SU-DHL-6 (cell line): Measurements from ENCODE around the gene GABRB1.

Source experiments
- H2AFZ ChIP-seq: fragments of 200-600 bp; sonication (generic); 2 replicates; pipeline ENCODE4 v1.6.1; 2014; ENCODE audit warnings: low read depth, mild to moderate bottlenecking, moderate library complexity, mixed read lengths, antibody characterized with exemption, low read length; ENCODE audit not compliant: severe bottlenecking
- H3F3A ChIP-seq: fragments of 200-600 bp; shearing (Covaris generic); 2 replicates; pipeline ENCODE4 v1.6.0; 2016; ENCODE audit warnings: antibody characterized with exemption, mild to moderate bottlenecking; ENCODE audit not compliant: insufficient read depth
- H3K27ac ChIP-seq: fragments of 200-600 bp; sonication (generic); 2 replicates; pipeline ENCODE4 v1.5.1; 2016; ENCODE audit warnings: low read depth, mild to moderate bottlenecking, low read length, moderate library complexity, mixed read lengths
- H3K27me3 ChIP-seq: fragments of 200-600 bp; sonication (generic), shearing (Covaris generic); 2 replicates; pipeline ENCODE4 v1.6.0; 2014; ENCODE audit warnings: mild to moderate bottlenecking, low read length
- H3K36me3 ChIP-seq: fragments of 200-600 bp; sonication (generic); 2 replicates; pipeline ENCODE4 v1.6.1; 2014; ENCODE audit warnings: mild to moderate bottlenecking, low read length, mixed read lengths
- H3K4me2 ChIP-seq: fragments of 300-600, 200-600 bp; shearing (Covaris generic), sonication (generic); 2 replicates; pipeline ENCODE4 v1.6.0; 2014; ENCODE audit warnings: low read length, low read depth, mild to moderate bottlenecking; ENCODE audit not compliant: poor library complexity, severe bottlenecking
- H3K4me3 ChIP-seq: fragments of 200-600 bp; sonication (generic); 2 replicates; pipeline ENCODE4 v1.5.1; 2014; ENCODE audit warnings: antibody characterized with exemption, low read length, mild to moderate bottlenecking, mixed read lengths; ENCODE audit not compliant: insufficient read depth, poor library complexity, severe bottlenecking
- H3K79me2 ChIP-seq: fragments of 200-600 bp; sonication (generic); 2 replicates; pipeline ENCODE4 v1.6.1; 2014; ENCODE audit warnings: mild to moderate bottlenecking, low read length, moderate library complexity; ENCODE audit not compliant: insufficient read depth
- H3K9ac ChIP-seq: fragments of 200-600 bp; sonication (generic); 2 replicates; pipeline ENCODE4 v1.7.0; 2014; ENCODE audit warnings: mild to moderate bottlenecking, low read length
- H3K9me2 ChIP-seq: fragments of 200-600 bp; sonication (generic); replicated peaks from 2 replicates; pipeline ENCODE4 v1.6.1; 2014; ENCODE audit warnings: low read length; ENCODE audit not compliant: insufficient read depth
- H3K9me3 ChIP-seq: fragments of 200-600 bp; sonication (generic); 2 replicates; pipeline ENCODE4 v1.6.1; 2014; ENCODE audit warnings: low read length, mixed read lengths; ENCODE audit not compliant: insufficient read depth
- H4K20me1 ChIP-seq: fragments of 200-600 bp; sonication (generic); 2 replicates; pipeline ENCODE4 v1.6.1; 2014; ENCODE audit warnings: low read depth, mild to moderate bottlenecking, antibody characterized with exemption, low read length, moderate library complexity, mixed read lengths
- EZH2phosphoT487 ChIP-seq: fragments of 200-600 bp; sonication (generic), shearing (Covaris generic); conservative IDR thresholded peaks from 2 replicates; pipeline ENCODE4 v1.6.1; 2018; ENCODE audit warnings: mild to moderate bottlenecking, antibody characterized with exemption, low read length, moderate library complexity, mixed read lengths
- TF ChIP-seq, protein P1 (sequence below): fragments of 200-600 bp; sonication (generic); IDR thresholded peaks from one replicate; pipeline ENCODE4 v1.5.1; 2017; ENCODE audit warnings: antibody characterized with exemption, mild to moderate bottlenecking, low read length, moderate library complexity; ENCODE audit not compliant: insufficient read depth, poor library complexity, severe bottlenecking

The GABRB1 gene

DNA sequence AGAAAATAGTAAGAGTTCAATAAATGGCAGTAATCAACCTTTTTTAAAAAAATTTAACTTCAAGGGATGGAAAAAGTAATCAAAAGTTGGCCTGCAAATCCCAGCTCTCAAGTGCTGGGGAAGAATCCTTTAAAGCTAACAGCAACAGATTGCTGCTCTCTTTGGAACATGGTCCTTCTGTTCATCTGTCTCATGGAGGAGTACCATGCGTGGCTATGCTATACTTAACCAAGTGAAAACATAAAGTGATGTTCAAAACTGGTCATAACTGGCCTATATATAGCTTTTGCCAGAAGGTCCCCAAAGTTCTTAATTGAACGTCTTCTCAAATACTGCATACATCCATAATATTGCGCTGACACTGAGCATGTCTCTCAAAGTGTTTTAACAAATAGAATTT is 154.4 kb downstream of the GABRB1 start:
- Histone ChIP-seq H3F3A (no peaks in the 10 kb centered on the region), H3K79me2 (no peaks in the 10 kb centered on the region), H3K9ac (no peak overlapping the region), H3K4me3 (no peak overlapping the region), H2AFZ (no peak overlapping the region), H3K9me2 (no peaks in the 10 kb centered on the region), H3K27me3 (no peaks in the 10 kb centered on the region), H3K36me3 (no peaks in the 10 kb centered on the region), H3K27ac (no peak overlapping the region), H3K4me2 (no peak overlapping the region), H4K20me1 (no peaks in the 10 kb centered on the region), H3K9me3 (no peaks in the 10 kb centered on the region)
- no peak for TF ChIP-seq EZH2phosphoT487
- TF ChIP-seq, protein P1, sequence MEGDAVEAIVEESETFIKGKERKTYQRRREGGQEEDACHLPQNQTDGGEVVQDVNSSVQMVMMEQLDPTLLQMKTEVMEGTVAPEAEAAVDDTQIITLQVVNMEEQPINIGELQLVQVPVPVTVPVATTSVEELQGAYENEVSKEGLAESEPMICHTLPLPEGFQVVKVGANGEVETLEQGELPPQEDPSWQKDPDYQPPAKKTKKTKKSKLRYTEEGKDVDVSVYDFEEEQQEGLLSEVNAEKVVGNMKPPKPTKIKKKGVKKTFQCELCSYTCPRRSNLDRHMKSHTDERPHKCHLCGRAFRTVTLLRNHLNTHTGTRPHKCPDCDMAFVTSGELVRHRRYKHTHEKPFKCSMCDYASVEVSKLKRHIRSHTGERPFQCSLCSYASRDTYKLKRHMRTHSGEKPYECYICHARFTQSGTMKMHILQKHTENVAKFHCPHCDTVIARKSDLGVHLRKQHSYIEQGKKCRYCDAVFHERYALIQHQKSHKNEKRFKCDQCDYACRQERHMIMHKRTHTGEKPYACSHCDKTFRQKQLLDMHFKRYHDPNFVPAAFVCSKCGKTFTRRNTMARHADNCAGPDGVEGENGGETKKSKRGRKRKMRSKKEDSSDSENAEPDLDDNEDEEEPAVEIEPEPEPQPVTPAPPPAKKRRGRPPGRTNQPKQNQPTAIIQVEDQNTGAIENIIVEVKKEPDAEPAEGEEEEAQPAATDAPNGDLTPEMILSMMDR: no peak

DNA sequence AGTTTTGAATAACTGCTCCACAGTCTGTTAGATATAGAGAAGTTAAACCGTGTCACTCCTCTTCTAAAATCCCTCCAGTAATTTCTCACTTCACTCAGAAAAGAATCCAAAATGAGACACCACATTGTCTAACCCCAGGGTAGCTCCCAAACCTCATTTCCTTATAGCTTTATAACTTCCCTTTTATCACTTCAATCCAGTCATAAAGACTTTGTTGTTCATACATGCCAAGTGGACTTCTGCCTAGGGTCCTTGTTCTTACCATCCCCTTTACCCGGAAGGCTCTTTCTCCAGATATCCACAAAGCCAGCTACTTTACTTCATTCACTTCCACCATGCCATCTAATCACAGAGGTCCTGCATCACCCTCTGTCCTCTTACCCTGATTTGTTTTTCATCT is 156.2 kb downstream of the GABRB1 start:
- TF ChIP-seq, protein P1: no peak
- TF ChIP-seq EZH2phosphoT487: no peak
- Histone ChIP-seq H3K9me2 (no peaks in the 10 kb centered on the region), H3F3A (no peaks in the 10 kb centered on the region)

DNA sequence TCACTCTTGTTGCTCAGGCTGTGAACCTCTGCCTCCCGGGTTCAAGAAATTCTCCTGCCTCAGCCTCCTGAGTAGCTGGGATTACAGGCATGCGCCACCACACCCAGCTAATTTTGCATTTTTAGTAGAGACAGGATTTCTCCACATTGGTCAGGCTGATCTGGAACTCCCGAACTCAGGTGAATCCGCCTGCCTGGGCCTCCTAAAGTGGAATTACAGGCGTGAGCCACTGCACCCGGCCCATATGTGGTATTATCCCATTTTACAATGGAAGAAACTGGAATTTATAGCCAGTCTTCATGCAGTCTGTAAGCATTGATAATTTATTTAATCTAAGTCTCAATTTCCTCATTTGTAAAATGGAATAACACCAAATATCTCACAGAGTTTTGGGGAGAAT is 161.8 kb downstream of the GABRB1 start:
- Histone ChIP-seq H3K4me3 (no peak overlapping the region), H3K9me2 (no peaks in the 10 kb centered on the region), H3K36me3 (no peaks in the 10 kb centered on the region), H3F3A (no peaks in the 10 kb centered on the region), H3K9ac (no peak overlapping the region), H3K27ac (no peak overlapping the region), H3K79me2 (no peaks in the 10 kb centered on the region), H3K9me3 (no peaks in the 10 kb centered on the region), H3K4me2 (no peak overlapping the region), H4K20me1 (no peaks in the 10 kb centered on the region), H2AFZ (no peak overlapping the region), H3K27me3 (no peaks in the 10 kb centered on the region)
- TF ChIP-seq, protein P1: no peak
- TF ChIP-seq EZH2phosphoT487: no peak

More for the DNA sequence above, 156.2 kb downstream of the GABRB1 start:
- no peak overlapping the region for H3K9ac ChIP-seq
- no peak overlapping the region for H2AFZ ChIP-seq
- no peak overlapping the region for H3K4me3 ChIP-seq
- H4K20me1 ChIP-seq: no peaks in the 10 kb centered on the region
- H3K4me2 ChIP-seq: no peak overlapping the region
- H3K27ac ChIP-seq: no peak overlapping the region
- H3K36me3 ChIP-seq: no peaks in the 10 kb centered on the region
- no peaks in the 10 kb centered on the region for H3K79me2 ChIP-seq
- no peaks in the 10 kb centered on the region for H3K27me3 ChIP-seq
- H3K9me3 ChIP-seq: no peaks in the 10 kb centered on the region
